ENCODE measurements around the gene FXYD3. TPM values are rescaled to one million over a fixed set of nuclear protein-coding genes. Genes with fewer than 3 reads are reported as not detected.

The FXYD3 gene
- not detected for total RNA-seq

GRCh38 chr19:35115177-35115951, at the start of gene FXYD3:
TSS of gene FXYD3 (plus strand) at chr19:35115823. CDS start at chr19:35119377, 3,554 bp downstream.
- POLR2A ChIA-PET = no interaction called here
- no peaks in the 10 kb centered on the region for H3K9me3 Mint-ChIP-seq
- peaks cover 5% of the 10 kb centered on the region for H3K4me1 Mint-ChIP-seq
- no peak within 1 kb of the TSS for H3K27ac Mint-ChIP-seq
- CTCF ChIA-PET = interaction anchor here (0.6 to 2.4 kb wide), 3 partner anchors 9 to 135 kb away, joined by 3 to 6 read pairs (median 3); no protein-coding TSS in a partner anchor
- DNase-seq = no peak
- no peak within 1 kb of the TSS for H3K4me3 Mint-ChIP-seq
- H3K36me3 Mint-ChIP-seq (ENCODE audit: low read depth) = no peaks in the 10 kb centered on the region
- H3K27me3 Mint-ChIP-seq = peaks cover 5% of the 10 kb centered on the region

GRCh38 chr19:35066121-35066520, 49.5 kb upstream of the FXYD3 start:
- Mint-ChIP-seq H3K4me3 (no peak overlapping the region), H3K4me1 (peaks cover 8% of the 10 kb centered on the region), H3K27me3 (no peaks in the 10 kb centered on the region), H3K9me3 (peaks cover 5% of the 10 kb centered on the region), H3K36me3 (ENCODE audit: low read depth) (no peaks in the 10 kb centered on the region), H3K27ac (no peak overlapping the region)
- ChIA-PET CTCF (interaction anchor here (0.6 to 1.9 kb wide), 8 partner anchors 15 to 86 kb away, joined by 3 to 12 read pairs (median 4); partner anchors contain the start of gene LGI4), POLR2A (no interaction called here)
- no peak for DNase-seq

GRCh38 chr19:35066691-35067563, 48.7 kb upstream of the FXYD3 start:
- Mint-ChIP-seq H3K27ac (peak overlapping the region; percentile 36), H3K4me1 (peaks cover 8% of the 10 kb centered on the region), H3K36me3 (ENCODE audit: low read depth) (no peaks in the 10 kb centered on the region), H3K27me3 (no peaks in the 10 kb centered on the region), H3K9me3 (peaks cover 5% of the 10 kb centered on the region), H3K4me3 (no peak overlapping the region)
- peak; percentile 90 for DNase-seq
- ChIA-PET CTCF (interaction anchor here (0.6 to 1.9 kb wide), 11 partner anchors 14 to 996 kb away, joined by 3 to 12 read pairs (median 4); partner anchors contain the start of gene LGI4), POLR2A (interaction anchor here (0.6 kb wide), 1 partner anchor 50 kb away, joined by 4 read pairs; no protein-coding TSS in a partner anchor)

GRCh38 chr19:35068941-35069634, 46.5 kb upstream of the FXYD3 start:
- H3K9me3 Mint-ChIP-seq = peaks cover 5% of the 10 kb centered on the region
- no peak overlapping the region for H3K4me3 Mint-ChIP-seq

GRCh38 chr19:35069696-35070095, 45.9 kb upstream of the FXYD3 start:
- ChIA-PET CTCF (interaction anchor here (1.3 kb wide), 1 partner anchor 66 kb away, joined by 3 read pairs; no protein-coding TSS in a partner anchor), POLR2A (no interaction called here)
- Mint-ChIP-seq H3K9me3 (peaks cover 5% of the 10 kb centered on the region), H3K36me3 (ENCODE audit: low read depth) (no peaks in the 10 kb centered on the region), H3K4me1 (peaks cover 8% of the 10 kb centered on the region), H3K27ac (no peak overlapping the region), H3K27me3 (no peaks in the 10 kb centered on the region), H3K4me3 (no peak overlapping the region)
- no peak for DNase-seq

More at GRCh38 chr19:35068941-35069634, 46.5 kb upstream of the FXYD3 start:
- no peaks in the 10 kb centered on the region for H3K27me3 Mint-ChIP-seq
- CTCF ChIA-PET = no interaction called here
- no peak overlapping the region for H3K27ac Mint-ChIP-seq
- DNase-seq = no peak
- peaks cover 8% of the 10 kb centered on the region for H3K4me1 Mint-ChIP-seq
- H3K36me3 Mint-ChIP-seq (ENCODE audit: low read depth) = no peaks in the 10 kb centered on the region
- POLR2A ChIA-PET = no interaction called here

GRCh38 chr19:35070471-35070870, 45.2 kb upstream of the FXYD3 start:
- ChIA-PET CTCF (interaction anchor here (0.5 to 1.3 kb wide), 3 partner anchors 65 to 1021 kb away, joined by 3 read pairs; no protein-coding TSS in a partner anchor), POLR2A (no interaction called here)
- H3K36me3 Mint-ChIP-seq (ENCODE audit: low read depth) = no peaks in the 10 kb centered on the region
- H3K4me3 Mint-ChIP-seq = no peak overlapping the region
- DNase-seq = no peak
- H3K9me3 Mint-ChIP-seq = peaks cover 5% of the 10 kb centered on the region
- H3K27ac Mint-ChIP-seq = no peak overlapping the region
- H3K4me1 Mint-ChIP-seq = peaks cover 8% of the 10 kb centered on the region
- H3K27me3 Mint-ChIP-seq = no peaks in the 10 kb centered on the region

GRCh38 chr19:35073516-35073915, 42.1 kb upstream of the FXYD3 start:
- H3K4me1 Mint-ChIP-seq = no peaks in the 10 kb centered on the region
- DNase-seq = no peak
- no peaks in the 10 kb centered on the region for H3K9me3 Mint-ChIP-seq
- ChIA-PET POLR2A (no interaction called here), CTCF (no interaction called here)
- no peak overlapping the region for H3K27ac Mint-ChIP-seq
- H3K27me3 Mint-ChIP-seq = no peaks in the 10 kb centered on the region
- no peaks in the 10 kb centered on the region for H3K36me3 Mint-ChIP-seq (ENCODE audit: low read depth)
- H3K4me3 Mint-ChIP-seq = no peak overlapping the region

- Mint-ChIP-seq H3K27me3 (no peaks in the 10 kb centered on the region), H3K4me1 (no peaks in the 10 kb centered on the region), H3K9me3 (no peaks in the 10 kb centered on the region), H3K4me3 (no peak overlapping the region), H3K27ac (no peak overlapping the region), H3K36me3 (ENCODE audit: low read depth) (no peaks in the 10 kb centered on the region)
- POLR2A ChIA-PET = no interaction called here
- CTCF ChIA-PET = interaction anchor here (2.0 kb wide), 1 partner anchor 61 kb away, joined by 7 read pairs; the partner anchor contains the start of gene LGI4
- no peak for DNase-seq
These were observed 41.7 kb upstream of the FXYD3 start for GRCh38 chr19:35073941-35074340.

GRCh38 chr19:35074426-35075201, 41.0 kb upstream of the FXYD3 start:
- no peaks in the 10 kb centered on the region for H3K27me3 Mint-ChIP-seq
- no peak for DNase-seq
- CTCF ChIA-PET = interaction anchor here (2.0 kb wide), 1 partner anchor 60 kb away, joined by 7 read pairs; the partner anchor contains the start of gene LGI4
- H3K4me3 Mint-ChIP-seq = no peak overlapping the region
- H3K4me1 Mint-ChIP-seq = no peaks in the 10 kb centered on the region
- H3K36me3 Mint-ChIP-seq (ENCODE audit: low read depth) = no peaks in the 10 kb centered on the region
- H3K9me3 Mint-ChIP-seq = no peaks in the 10 kb centered on the region
- H3K27ac Mint-ChIP-seq = no peak overlapping the region
- POLR2A ChIA-PET = no interaction called here

GRCh38 chr19:35075202-35076025, 40.2 kb upstream of the FXYD3 start:
- Mint-ChIP-seq H3K4me3 (no peak overlapping the region), H3K27me3 (no peaks in the 10 kb centered on the region), H3K9me3 (no peaks in the 10 kb centered on the region), H3K36me3 (ENCODE audit: low read depth) (no peaks in the 10 kb centered on the region), H3K4me1 (no peaks in the 10 kb centered on the region), H3K27ac (peak overlapping the region; percentile 75)
- DNase-seq = no peak
- CTCF ChIA-PET = interaction anchor here (2.0 kb wide), 1 partner anchor 60 kb away, joined by 7 read pairs; the partner anchor contains the start of gene LGI4
- POLR2A ChIA-PET = no interaction called here

- CTCF ChIA-PET = interaction anchor here (2.0 kb wide), 1 partner anchor 59 kb away, joined by 7 read pairs; the partner anchor contains the start of gene LGI4
- Mint-ChIP-seq H3K27ac (no peak overlapping the region), H3K27me3 (no peaks in the 10 kb centered on the region), H3K4me1 (no peaks in the 10 kb centered on the region), H3K9me3 (no peaks in the 10 kb centered on the region), H3K36me3 (ENCODE audit: low read depth) (no peaks in the 10 kb centered on the region), H3K4me3 (no peak overlapping the region)
- DNase-seq = no peak
- POLR2A ChIA-PET = no interaction called here
These were observed 39.6 kb upstream of the FXYD3 start for GRCh38 chr19:35076026-35076370.

Measured in activated CD4-positive, alpha-beta T cell treated with anti-CD3 and anti-CD28 coated beads, Interleukin-2, amount 10 ng/mL, durations not matched to agents 7 days and 5 days (primary cell).